Gastroesophageal sphincter (tissue), 4 donors: ENCODE results near the gene MRPL9. TPM values are rescaled to one million over a fixed set of nuclear protein-coding genes. Genes with fewer than 3 reads are reported as not detected.

Experiments used
- ATAC-seq: fragments of 150-250 bp; one replicate; pipeline ENCODE4 v1.9.1; 2016; ENCODE audit warnings: mild to moderate bottlenecking, moderate library complexity
- H3K27ac ChIP-seq, 4 donors: fragments of 200-600 bp; sonication (generic) in 3 of 4; 1 replicate in 3 of 4; 2 replicates in 1 of 4; pipeline ENCODE4 v1.5.1; 2016 to 2019
- H3K27me3 ChIP-seq: fragments of 200-600 bp; sonication (generic); one replicate; pipeline ENCODE4 v1.5.1; 2019
- H3K36me3 ChIP-seq, 2 donors: fragments of 200-600 bp; sonication (generic); one replicate each; pipeline ENCODE4 v1.5.1; 2019; ENCODE audit warnings: control low read depth in 1 of 2
- H3K4me1 ChIP-seq, 3 donors: fragments of 200-600 bp; sonication (generic); 1 replicate in 2 of 3; 2 replicates in 1 of 3; pipeline ENCODE4 v1.5.1; 2016 to 2019; ENCODE audit warnings: control low read depth in 2 of 3
- H3K4me3 ChIP-seq, 2 donors: fragments of 200-600 bp; sonication (generic); one replicate each; pipeline ENCODE4 v1.5.1; 2019; ENCODE audit warnings: mild to moderate bottlenecking in 1 of 2, moderate library complexity in 1 of 2
- H3K9me3 ChIP-seq, 3 donors: fragments of 200-600 bp; sonication (generic); one replicate each; pipeline ENCODE4 v1.5.1; 2017 to 2019; ENCODE audit warnings: control low read depth in 2 of 3
- CTCF ChIP-seq, 4 experiments: fragments of 200-600 bp in 2 of 4; fragments of 450-650 bp in 2 of 4; sonication (generic) in 1 of 4; IDR thresholded peaks; one replicate each; pipeline ENCODE4 v1.5.1; 2017 to 2019; ENCODE audit warnings: antibody characterized with exemption in 4 of 4, mild to moderate bottlenecking in 2 of 4, moderate library complexity in 2 of 4
- EP300 ChIP-seq: sonication (generic); formaldehyde crosslinking; IDR thresholded peaks from one replicate; pipeline ENCODE4 v1.6.1; 2017; ENCODE audit warnings: antibody characterized with exemption, mild to moderate bottlenecking
- POLR2A ChIP-seq, 2 donors: fragments of 450-650 bp; IDR thresholded peaks; one replicate each; pipeline ENCODE4 v1.6.1; 2017; ENCODE audit warnings: antibody characterized with exemption in 2 of 2, mild to moderate bottlenecking in 2 of 2, moderate library complexity in 1 of 2
- POLR2AphosphoS5 ChIP-seq: sonication (generic); formaldehyde crosslinking; IDR thresholded peaks from one replicate; pipeline ENCODE4 v1.6.1; 2017; ENCODE audit warnings: antibody characterized with exemption
- WGBS, 2 donors: methylation state at CpG; one replicate each; pipeline ENCODE4 v1.1.5; 2018; ENCODE audit warnings: low coverage in 1 of 2; 5-methylcytosine and 5-hydroxymethylcytosine counted together
- total RNA-seq, 4 donors: library from RNA; depleted of rRNA; stranded (reverse); fragments of >200 nt; gene quantifications; one replicate each; pipeline ENCODE4 v1.1.0, GENCODE V29; 2016

Gene MRPL9
- total RNA-seq, 4 donors from 2014 or later = 49.7 to 60.7 (median 55.5) TPM

GRCh38 chr1:151714820-151715725 lies 48.2 kb downstream of the MRPL9 start:
- Histone ChIP-seq H3K4me1 (peaks cover 0 to 38% (median 5%) of the 10 kb centered on the region in 3 donors), H3K4me3 (no peak overlapping the region), H3K9me3 (no peaks in the 10 kb centered on the region), H3K27me3 (peaks cover 21% of the 10 kb centered on the region), H3K36me3 (no peaks in the 10 kb centered on the region), H3K27ac (no peak overlapping the region)
- 74 to 83% methylated on average over 5 to 7 of the region's 10 CpGs for WGBS, 2 donors
- TF ChIP-seq POLR2A (IDR thresholded peaks at IDR 0.05) = no peak
- TF ChIP-seq POLR2AphosphoS5 = no peak
- no peak for TF ChIP-seq EP300
- no peak for TF ChIP-seq CTCF (IDR thresholded peaks at IDR 0.05)
- no peak for ATAC-seq

- 60% methylated on average over 1 of the region's 2 CpGs; no CpG with 5 or more reads in 1 of the 2 donors for WGBS, 2 donors
- no peak for ATAC-seq
- peaks cover 21% of the 10 kb centered on the region for H3K27me3 ChIP-seq
These were observed 49.4 kb downstream of the MRPL9 start for GRCh38 chr1:151713874-151714273.

GRCh38 chr1:151713044-151713443 lies 50.3 kb downstream of the MRPL9 start:
- Histone ChIP-seq H3K27ac (no peak overlapping the region), H3K9me3 (no peaks in the 10 kb centered on the region), H3K4me1 (peaks cover 0 to 19% (median 5%) of the 10 kb centered on the region in 3 donors), H3K27me3 (peaks cover 21% of the 10 kb centered on the region), H3K4me3 (no peak overlapping the region), H3K36me3 (no peaks in the 10 kb centered on the region)
- no CpG with 5 or more reads among the region's 2 CpGs for WGBS, 2 donors
- TF ChIP-seq EP300 (no peak), CTCF (IDR thresholded peaks at IDR 0.05) (no peak), POLR2A (IDR thresholded peaks at IDR 0.05) (no peak), POLR2AphosphoS5 (no peak)
- ATAC-seq = no peak

More at GRCh38 chr1:151713874-151714273, 49.4 kb downstream of the MRPL9 start:
- no peaks in the 10 kb centered on the region for H3K36me3 ChIP-seq
- no peak overlapping the region for H3K4me3 ChIP-seq
- H3K27ac ChIP-seq = no peak overlapping the region
- peaks cover 0 to 27% (median 5%) of the 10 kb centered on the region in 3 donors for H3K4me1 ChIP-seq
- TF ChIP-seq CTCF (IDR thresholded peaks at IDR 0.05) = no peak
- TF ChIP-seq POLR2A (IDR thresholded peaks at IDR 0.05) = no peak
- no peak for TF ChIP-seq POLR2AphosphoS5
- TF ChIP-seq EP300 = no peak
- no peaks in the 10 kb centered on the region for H3K9me3 ChIP-seq

GRCh38 chr1:151711951-151712350 lies 51.3 kb downstream of the MRPL9 start:
- Histone ChIP-seq H3K36me3 (no peaks in the 10 kb centered on the region), H3K27me3 (peaks cover 16% of the 10 kb centered on the region), H3K4me1 (peaks cover 0 to 8% (median 0%) of the 10 kb centered on the region in 3 donors), H3K9me3 (no peaks in the 10 kb centered on the region), H3K27ac (no peak overlapping the region), H3K4me3 (no peak overlapping the region)
- TF ChIP-seq EP300 (no peak), POLR2A (IDR thresholded peaks at IDR 0.05) (no peak), POLR2AphosphoS5 (no peak), CTCF (IDR thresholded peaks at IDR 0.05) (no peak)
- ATAC-seq = no peak
- WGBS, 2 donors = 62% methylated on average over 9 of the region's 10 CpGs; no CpG with 5 or more reads in 1 of the 2 donors
